Left ventricle myocardium inferior (tissue), 1 donor: ENCODE measurements around the gene IGIP. TPM values are rescaled to one million over a fixed set of nuclear protein-coding genes. Genes with fewer than 3 reads are reported as not detected.

ENCODE experiments used
- DNase-seq: peaks from one replicate; pipeline ENCODE4 v3.0.0-alpha.2; 2020
- H3K27ac ChIP-seq: fragments of 200-600 bp; replicated peaks from 2 replicates; pipeline ENCODE4 v1.8.0; 2021
- H3K27me3 ChIP-seq: fragments of 200-600 bp; 2 replicates; pipeline ENCODE4 v1.8.0; 2021; ENCODE audit warnings: low read depth
- H3K36me3 ChIP-seq: fragments of 200-600 bp; 2 replicates; pipeline ENCODE4 v1.8.0; 2021
- H3K4me1 ChIP-seq: fragments of 200-600 bp; 2 replicates; pipeline ENCODE4 v1.8.0; 2021
- H3K4me3 ChIP-seq: fragments of 200-600 bp; 2 replicates; pipeline ENCODE4 v1.8.0; 2021; ENCODE audit warnings: mild to moderate bottlenecking, moderate library complexity
- H3K9me3 ChIP-seq: fragments of 200-600 bp; replicated peaks from 2 replicates; pipeline ENCODE4 v1.8.0; 2021
- intact Hi-C: fragments of 100-400 bp; cut with micrococcal nuclease; formaldehyde crosslinking; loops from one replicate; pipeline ENCODE4 v1.11.0; 2022
- total RNA-seq: library from RNA; stranded (reverse); fragmentation: NEBNext Ultra II Directional; extraction: Animal tissue kit (Norgen Biotek cat#: 25700); gene quantifications from one replicate; pipeline ENCODE4 v1.2.1, GENCODE V29; 2021
- TF ChIP-seq, protein P1 (sequence below): fragments of 200-600 bp; IDR thresholded peaks from 2 replicates; pipeline ENCODE4 v1.8.0; 2021; ENCODE audit warnings: antibody characterized with exemption, mild to moderate bottlenecking, borderline replicate concordance
- donor health status: DM: no; HTN: yes; CAD: no; lungs with severe emphysema.

Gene IGIP
- total RNA-seq, 1 donor from 2014 or later = 12.0 TPM

DNA sequence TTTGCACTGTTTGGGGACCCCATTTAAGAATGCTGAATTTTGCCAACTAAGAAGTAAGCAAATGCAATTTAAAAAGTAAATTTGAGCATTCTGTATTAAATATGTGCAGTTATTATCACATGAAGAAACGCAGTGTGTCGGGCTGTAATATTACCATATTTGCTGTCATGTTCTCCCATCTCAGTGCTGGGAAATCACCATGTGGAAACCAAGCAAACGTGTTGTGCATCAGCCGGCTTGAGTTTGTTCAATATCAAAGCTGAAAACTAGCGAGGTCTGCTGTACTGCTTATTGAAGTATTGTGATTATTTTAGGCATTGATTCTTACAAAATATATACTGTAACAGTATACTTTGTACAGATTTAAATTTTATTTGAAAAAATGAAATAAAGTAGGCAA, 2.6 kb downstream of the IGIP start:
- H3K36me3 ChIP-seq = no peaks in the 10 kb centered on the region
- H3K4me1 ChIP-seq = peaks cover 47% of the 10 kb centered on the region
- no peak overlapping the region for H3K27ac ChIP-seq
- H3K27me3 ChIP-seq = no peaks in the 10 kb centered on the region
- no peaks in the 10 kb centered on the region for H3K9me3 ChIP-seq
- intact Hi-C loops = no loop called here
- no peak for DNase-seq
- TF ChIP-seq, protein P1, sequence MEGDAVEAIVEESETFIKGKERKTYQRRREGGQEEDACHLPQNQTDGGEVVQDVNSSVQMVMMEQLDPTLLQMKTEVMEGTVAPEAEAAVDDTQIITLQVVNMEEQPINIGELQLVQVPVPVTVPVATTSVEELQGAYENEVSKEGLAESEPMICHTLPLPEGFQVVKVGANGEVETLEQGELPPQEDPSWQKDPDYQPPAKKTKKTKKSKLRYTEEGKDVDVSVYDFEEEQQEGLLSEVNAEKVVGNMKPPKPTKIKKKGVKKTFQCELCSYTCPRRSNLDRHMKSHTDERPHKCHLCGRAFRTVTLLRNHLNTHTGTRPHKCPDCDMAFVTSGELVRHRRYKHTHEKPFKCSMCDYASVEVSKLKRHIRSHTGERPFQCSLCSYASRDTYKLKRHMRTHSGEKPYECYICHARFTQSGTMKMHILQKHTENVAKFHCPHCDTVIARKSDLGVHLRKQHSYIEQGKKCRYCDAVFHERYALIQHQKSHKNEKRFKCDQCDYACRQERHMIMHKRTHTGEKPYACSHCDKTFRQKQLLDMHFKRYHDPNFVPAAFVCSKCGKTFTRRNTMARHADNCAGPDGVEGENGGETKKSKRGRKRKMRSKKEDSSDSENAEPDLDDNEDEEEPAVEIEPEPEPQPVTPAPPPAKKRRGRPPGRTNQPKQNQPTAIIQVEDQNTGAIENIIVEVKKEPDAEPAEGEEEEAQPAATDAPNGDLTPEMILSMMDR = no peak
- H3K4me3 ChIP-seq = no peak overlapping the region

DNA sequence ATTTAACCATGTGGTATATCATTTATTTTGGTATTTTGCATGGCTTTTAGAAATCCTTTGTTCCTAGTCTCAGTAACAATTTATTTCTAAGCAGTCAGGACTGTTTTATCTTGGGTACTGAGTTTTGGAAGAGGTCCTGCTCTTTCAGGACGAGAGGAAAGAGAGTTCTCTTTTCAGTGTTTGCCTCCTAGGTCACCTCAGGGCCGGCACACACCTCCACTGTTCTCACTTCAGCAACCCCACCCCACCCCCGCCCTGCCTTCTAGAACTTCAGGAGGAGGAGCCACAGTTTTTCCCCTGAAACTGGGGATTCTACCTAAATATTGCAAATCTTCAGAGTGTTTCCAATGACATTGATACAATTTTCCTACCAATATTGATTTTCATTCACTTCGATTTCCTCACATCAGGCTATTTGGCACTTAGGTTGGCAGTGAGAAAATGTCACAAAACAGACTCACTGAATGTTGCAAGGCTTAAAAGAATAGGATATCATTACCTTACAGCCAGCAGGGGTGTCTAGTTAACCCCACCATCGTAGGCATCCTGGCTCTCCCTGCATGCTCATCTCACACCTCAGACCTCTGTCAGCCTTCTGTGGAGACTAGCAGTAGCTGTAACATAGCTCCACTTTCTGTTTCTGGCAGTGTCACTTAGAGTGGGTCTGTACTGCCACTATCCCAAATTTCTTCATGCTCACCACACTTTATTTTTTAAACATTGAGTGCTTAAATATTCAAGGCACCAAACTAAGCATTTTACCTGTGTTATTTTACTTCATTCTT, 5.4 kb downstream of the IGIP start:
- TF ChIP-seq, protein P1 = no peak
- Histone ChIP-seq H3K9me3 (no peaks in the 10 kb centered on the region), H3K27ac (peak overlapping the region; percentile 52), H3K4me1 (peaks cover 37% of the 10 kb centered on the region), H3K27me3 (no peaks in the 10 kb centered on the region), H3K36me3 (no peaks in the 10 kb centered on the region), H3K4me3 (no peak overlapping the region)
- intact Hi-C loops = no loop called here
- DNase-seq = no peak

DNA sequence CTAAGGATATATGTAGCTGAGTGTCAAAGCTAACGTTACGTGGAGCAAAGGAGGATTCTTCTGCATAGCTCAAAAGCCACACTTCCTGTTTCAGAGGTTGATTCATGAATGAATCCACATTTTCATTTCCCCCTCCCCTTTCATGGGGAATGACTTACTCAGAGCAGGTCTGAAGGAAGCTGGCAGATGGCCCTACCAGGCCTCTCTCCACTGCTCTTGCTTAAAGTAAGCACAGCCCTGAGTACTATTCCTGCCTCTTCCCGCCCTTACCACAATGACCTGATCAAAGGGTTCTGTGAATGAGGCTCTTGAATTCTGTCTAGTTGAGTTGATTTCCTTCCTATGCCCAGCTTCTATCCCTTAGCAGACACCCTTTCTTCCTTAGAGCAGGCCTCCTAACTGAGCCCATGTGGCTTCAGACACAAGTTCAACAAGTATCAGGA, 6.3 kb downstream of the IGIP start:
- H3K9me3 ChIP-seq = no peaks in the 10 kb centered on the region
- H3K36me3 ChIP-seq = no peaks in the 10 kb centered on the region
- no peak for DNase-seq
- intact Hi-C loops = no loop called here
- H3K27me3 ChIP-seq = no peaks in the 10 kb centered on the region
- TF ChIP-seq, protein P1 = no peak
- H3K4me1 ChIP-seq = peaks cover 37% of the 10 kb centered on the region
- no peak overlapping the region for H3K4me3 ChIP-seq
- peak overlapping the region; percentile 52 for H3K27ac ChIP-seq

DNA sequence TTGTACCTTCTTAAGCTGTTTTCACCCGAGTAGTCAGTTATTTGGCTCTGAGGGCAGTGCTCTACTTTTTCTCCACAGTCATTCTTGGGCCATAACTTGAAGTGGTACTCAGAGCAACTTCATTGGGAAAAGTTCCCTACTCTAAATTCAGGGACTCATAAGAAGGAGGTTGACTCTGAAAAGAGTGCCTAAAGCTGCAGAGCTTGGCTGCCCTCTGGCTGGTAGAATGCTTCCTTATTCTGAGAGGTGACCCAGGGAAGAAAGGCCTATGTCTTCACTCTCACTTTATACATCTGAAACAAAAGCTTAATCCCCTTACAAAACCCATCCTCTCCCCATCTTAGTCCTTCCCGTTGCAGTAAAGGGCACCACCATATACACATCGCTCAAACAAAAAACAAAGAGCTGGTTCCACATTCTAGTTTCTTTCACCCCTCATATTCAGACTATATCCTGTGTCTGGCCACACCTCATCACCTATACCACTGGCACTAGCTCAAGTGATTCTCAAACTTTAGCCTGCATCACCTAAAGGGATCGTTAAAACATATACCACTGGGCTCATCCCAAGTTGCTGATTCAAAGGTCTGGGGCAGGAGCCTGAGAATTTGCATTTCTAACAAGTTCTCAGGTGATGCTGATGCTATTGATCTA, 7.9 kb downstream of the IGIP start:
- DNase-seq = no peak

DNA sequence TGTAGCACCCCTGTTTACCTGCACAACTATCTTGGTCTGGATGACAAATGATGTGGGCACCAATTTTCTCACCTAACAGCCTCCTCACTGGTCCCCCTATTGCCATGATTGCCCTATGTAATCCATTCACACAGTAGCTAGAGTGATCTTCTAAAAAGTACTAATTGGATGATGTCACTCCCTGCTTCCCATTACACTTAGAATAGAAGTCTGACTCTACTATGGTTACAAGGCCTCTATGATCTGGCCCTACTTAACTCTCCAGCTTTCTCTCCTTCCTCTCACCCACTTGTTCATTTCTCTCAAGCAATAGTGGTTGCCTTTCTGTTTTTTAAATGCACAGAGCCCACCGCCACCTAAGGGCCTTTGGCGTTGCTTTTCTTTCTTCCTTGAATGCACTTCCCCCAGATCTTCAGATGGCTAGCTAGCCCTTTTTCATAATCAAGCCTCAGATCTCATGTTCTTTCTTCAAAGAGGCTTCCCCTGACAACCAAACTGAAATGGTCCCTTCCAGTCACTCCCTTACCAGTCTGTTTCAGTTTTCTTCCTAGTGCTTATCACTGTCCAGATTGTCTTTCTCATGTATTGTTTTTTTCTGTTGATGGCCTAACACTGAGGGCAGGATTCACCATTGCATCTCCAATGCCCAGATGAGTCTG, 8.7 kb downstream of the IGIP start:
- Histone ChIP-seq H3K4me1 (peaks cover 37% of the 10 kb centered on the region), H3K27me3 (no peaks in the 10 kb centered on the region), H3K27ac (no peak overlapping the region), H3K36me3 (no peaks in the 10 kb centered on the region), H3K9me3 (no peaks in the 10 kb centered on the region), H3K4me3 (no peak overlapping the region)
- TF ChIP-seq, protein P1 = no peak
- DNase-seq = no peak
- intact Hi-C loops = no loop called here

More for the DNA sequence above, 7.9 kb downstream of the IGIP start:
- H3K27me3 ChIP-seq = no peaks in the 10 kb centered on the region
- intact Hi-C loops = no loop called here
- H3K4me3 ChIP-seq = no peak overlapping the region
- no peaks in the 10 kb centered on the region for H3K9me3 ChIP-seq
- H3K4me1 ChIP-seq = peaks cover 37% of the 10 kb centered on the region
- H3K36me3 ChIP-seq = no peaks in the 10 kb centered on the region
- no peak overlapping the region for H3K27ac ChIP-seq
- TF ChIP-seq, protein P1 = no peak
